Stimulated activated CD8-positive, alpha-beta memory T cell treated with anti-CD3 and anti-CD28 coated beads, Interleukin-15, amount 100 ng/mL, for 24 hours (primary cell): ENCODE data around the gene PRKN.

Experiments
- DNase-seq: peaks from one replicate; pipeline ENCODE4 v3.0.0-alpha.2; 2020; ENCODE audit warnings: low read depth

PRKN gene

DNA sequence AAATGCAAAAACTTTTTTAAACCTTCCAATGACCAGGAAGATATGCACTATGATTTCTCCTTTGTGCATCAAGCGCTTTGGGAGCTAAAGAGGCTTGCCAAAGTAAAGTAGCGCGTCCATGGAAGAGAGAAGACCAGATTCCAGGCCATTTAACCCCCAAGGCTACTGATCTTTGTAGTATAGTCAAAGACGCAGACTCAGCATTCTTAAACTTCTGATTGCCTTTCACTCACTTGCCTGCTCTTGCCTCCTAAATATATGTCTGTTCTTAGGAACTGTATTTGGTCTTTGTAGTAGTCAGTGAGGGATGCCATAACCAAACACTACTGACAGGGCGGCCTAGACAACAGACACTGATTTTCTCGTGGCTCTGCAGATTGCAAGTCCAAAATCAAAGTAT is 426.4 kb downstream of the PRKN start:
- no peak for DNase-seq

GRCh38 chr6:162294029-162294428 is 433.5 kb downstream of the PRKN start:
- DNase-seq, result no peak

GRCh38 chr6:162292915-162293314 is 434.7 kb downstream of the PRKN start:
- DNase-seq, result no peak

- no peak for DNase-seq
Observed at GRCh38 chr6:162290846-162291465, 436.6 kb downstream of the PRKN start.

DNA sequence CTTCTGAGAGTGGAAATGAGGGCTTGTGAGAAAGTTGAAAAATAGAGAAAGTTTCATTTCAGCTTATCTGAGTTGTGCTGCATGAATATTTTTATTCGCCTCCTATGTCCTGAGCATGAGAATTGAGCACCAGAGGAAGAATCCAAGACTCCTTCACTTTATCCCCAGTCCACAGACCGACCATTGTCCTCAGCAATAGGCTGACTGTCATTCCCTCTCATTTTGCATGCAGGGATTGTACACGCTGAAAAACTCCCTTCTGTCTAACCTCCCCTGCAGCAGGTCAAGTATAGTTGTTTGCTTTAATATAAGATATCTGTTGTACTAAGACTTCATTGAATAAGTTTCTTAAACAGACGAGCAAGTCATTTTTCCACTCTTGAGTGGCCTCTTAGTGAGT is 437.6 kb downstream of the PRKN start:
- no peak for DNase-seq

- DNase-seq, result no peak
Observed at GRCh38 chr6:162273986-162274385, 453.6 kb downstream of the PRKN start.

GRCh38 chr6:162271922-162272321 is 455.6 kb downstream of the PRKN start:
- no peak for DNase-seq

DNA sequence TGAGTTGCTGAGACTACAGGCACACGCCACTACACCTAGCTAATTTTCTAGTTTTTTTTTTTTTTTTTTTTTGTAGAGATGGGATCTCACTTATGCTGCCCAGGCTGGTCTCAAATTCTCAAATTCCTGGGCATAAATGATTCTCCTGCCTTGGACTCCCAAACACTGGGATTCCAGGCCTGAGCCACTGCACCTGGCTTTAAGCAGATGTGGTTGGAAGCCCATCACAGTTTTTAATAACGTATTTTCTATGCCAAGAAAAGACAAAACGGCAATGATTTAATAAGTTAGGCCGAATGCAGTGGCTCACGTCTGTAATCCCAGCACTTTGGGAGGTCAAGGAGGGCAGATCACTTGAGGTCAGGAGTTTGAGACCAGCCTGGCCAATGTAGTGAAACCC is 456.6 kb downstream of the PRKN start:
- DNase-seq, result no peak

DNA sequence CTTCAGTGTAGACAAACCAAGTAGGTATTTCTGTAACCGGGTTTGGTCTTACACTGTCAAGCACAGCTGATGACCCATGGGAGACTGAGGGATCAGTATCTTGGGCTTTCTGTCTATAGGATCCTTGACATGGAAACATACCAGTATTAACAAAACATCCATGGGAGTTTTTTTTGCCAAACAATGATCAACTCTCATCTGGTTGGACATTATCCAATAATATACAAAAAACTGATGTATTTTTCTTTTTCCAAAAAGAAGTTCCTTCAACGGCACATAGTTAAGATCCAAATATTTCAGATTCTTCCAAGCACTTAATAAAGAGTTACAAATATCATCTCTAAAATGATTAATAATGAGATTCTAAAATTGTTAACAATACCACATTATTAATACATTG is 459.9 kb downstream of the PRKN start:
- DNase-seq, result no peak

GRCh38 chr6:162267126-162267525 is 460.4 kb downstream of the PRKN start:
- DNase-seq, result no peak

GRCh38 chr6:162264581-162264980 is 463.0 kb downstream of the PRKN start:
- DNase-seq, result no peak

DNA sequence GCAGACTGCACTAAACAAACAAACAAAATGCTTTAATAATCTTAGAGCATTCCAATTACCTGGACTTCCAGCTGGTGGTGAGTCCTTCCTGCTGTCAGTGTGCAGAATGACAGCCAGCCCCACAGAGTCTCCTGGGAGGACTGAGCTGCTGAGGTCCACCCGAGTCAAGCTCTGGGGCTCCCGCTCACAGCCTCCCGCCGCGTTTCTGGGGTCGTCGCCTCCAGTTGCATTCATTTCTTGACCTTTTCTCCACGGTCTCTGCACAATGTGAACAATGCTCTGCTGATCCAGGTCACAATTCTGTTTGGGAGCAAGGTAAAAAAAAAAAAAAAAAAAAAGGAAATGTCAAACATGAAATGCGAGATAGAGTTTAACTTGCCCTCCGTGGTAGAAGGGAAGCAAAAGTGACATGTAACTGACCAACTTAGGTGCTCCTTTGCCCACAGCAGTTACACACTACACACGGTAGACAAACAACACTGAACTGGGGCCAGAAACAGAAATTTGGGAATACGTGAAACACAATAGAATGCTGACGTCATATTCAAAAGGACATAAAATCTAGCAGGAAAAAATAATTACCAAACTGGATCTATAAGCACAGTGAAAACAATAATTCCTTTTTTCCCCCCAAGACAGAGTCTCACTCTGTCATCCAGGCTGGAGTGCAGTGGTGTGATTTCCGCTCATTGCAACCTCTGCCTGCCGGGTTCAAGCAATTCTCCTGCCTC is 464.9 kb downstream of the PRKN start:
- DNase-seq, result no peak

- DNase-seq, result no peak
Observed at GRCh38 chr6:162261598-162261997, 466.0 kb downstream of the PRKN start.

- no peak for DNase-seq
Observed at GRCh38 chr6:162260027-162260426, 467.5 kb downstream of the PRKN start.

- no peak for DNase-seq
Observed at GRCh38 chr6:162258647-162259046, 468.9 kb downstream of the PRKN start.

GRCh38 chr6:162256361-162256760 is 471.2 kb downstream of the PRKN start:
- DNase-seq, result no peak

DNA sequence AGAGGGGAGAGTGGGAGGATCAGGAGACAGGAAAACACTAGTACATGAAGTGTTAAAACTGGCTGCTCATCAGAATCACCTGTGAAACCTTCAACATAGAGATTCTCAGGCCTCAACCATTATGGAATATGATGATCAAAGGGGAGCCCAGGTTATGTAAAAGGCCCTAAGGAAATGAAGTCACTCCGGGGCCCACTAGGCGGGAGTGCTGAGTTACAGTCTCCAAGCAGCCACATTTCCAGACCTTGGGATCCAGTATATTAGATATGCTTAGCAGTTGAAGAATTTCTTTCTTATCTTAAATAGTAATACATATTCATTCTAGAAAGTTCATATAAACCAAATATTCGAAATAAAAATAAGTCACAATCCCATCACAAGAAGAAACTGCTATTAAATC is 476.3 kb downstream of the PRKN start:
- DNase-seq, result no peak

GRCh38 chr6:162249907-162250642 is 477.5 kb downstream of the PRKN start:
- no peak for DNase-seq

- DNase-seq, result no peak
Observed at GRCh38 chr6:162245830-162246420, 481.6 kb downstream of the PRKN start.

- no peak for DNase-seq
Observed at GRCh38 chr6:162244031-162244430, 483.5 kb downstream of the PRKN start.

DNA sequence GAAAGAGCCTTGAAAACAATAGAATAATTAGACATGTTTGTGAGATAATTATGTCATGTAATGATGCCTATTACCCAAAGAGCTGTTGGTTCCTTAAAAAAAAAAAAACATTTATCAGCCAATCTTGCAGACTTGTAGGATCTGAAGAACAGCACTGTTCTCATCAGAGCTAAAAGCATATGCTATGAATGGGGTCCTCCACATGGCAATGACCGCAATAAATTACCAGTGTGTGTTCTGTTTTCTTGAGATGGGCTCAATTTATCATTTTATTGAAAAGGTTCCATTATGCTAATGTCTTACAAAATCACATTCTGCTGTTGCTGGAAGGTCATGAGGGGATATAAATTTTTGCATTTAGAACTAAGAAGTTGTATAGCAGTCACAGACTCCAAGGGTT is 484.7 kb downstream of the PRKN start:
- no peak for DNase-seq

DNA sequence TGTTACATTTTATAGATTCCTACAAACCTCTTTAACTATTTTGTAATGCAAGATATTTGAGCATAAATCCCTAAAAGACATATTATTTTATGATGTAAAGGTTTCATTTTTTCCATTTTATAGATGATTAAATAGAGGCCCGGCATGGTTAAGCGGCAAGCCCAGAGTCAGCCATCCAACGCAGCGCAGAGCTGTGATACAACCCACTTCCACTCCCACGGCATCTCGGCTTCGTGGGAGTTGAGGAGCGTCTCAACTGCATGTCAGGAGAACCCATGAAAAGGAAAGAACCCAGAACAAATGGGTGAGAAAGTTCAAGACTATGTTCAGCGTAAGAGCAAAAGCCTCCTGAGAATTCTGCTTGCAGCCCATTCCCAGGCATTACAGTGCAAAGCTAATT is 488.2 kb downstream of the PRKN start:
- no peak for DNase-seq

- DNase-seq, result no peak
Observed at GRCh38 chr6:162238675-162239074, 488.9 kb downstream of the PRKN start.
